Activated naive CD4-positive, alpha-beta T cell treated with anti-CD3 and anti-CD28 coated beads for 36 hours (primary cell): ENCODE measurements around the gene LYSET. TPM values are rescaled to one million over a fixed set of nuclear protein-coding genes. Genes with fewer than 3 reads are reported as not detected.
A peak's percentile ranks its signal among the peaks of the same experiment; 100 is the strongest.

ENCODE experiments used
- CTCF ChIA-PET: fragments of 350-600 bp; sonication (Branson Sonifier 250); formaldehyde crosslinking; loops from one replicate; lab custom pipeline; 2021; ENCODE audit warnings: antibody characterized with exemption; lab: Charles Lee
- DNase-seq: peaks from one replicate; pipeline ENCODE4 v3.0.0-alpha.2; 2020
- H3K27ac Mint-ChIP-seq: one replicate; pipeline ENCODE4 v1.8.0; 2021; ENCODE audit warnings: mild to moderate bottlenecking, mixed read lengths
- H3K27me3 Mint-ChIP-seq: one replicate; pipeline ENCODE4 v1.8.0; 2021; ENCODE audit warnings: low read depth, mixed read lengths
- H3K36me3 Mint-ChIP-seq: one replicate; pipeline ENCODE4 v1.8.0; 2021; ENCODE audit warnings: low read depth, mixed read lengths
- H3K4me1 Mint-ChIP-seq: one replicate; pipeline ENCODE4 v1.8.0; 2021; ENCODE audit warnings: low read depth, mixed read lengths
- H3K4me3 Mint-ChIP-seq: one replicate; pipeline ENCODE4 v1.8.0; 2021; ENCODE audit warnings: mild to moderate bottlenecking, moderate library complexity, mixed read lengths
- H3K9me3 Mint-ChIP-seq: one replicate; pipeline ENCODE4 v1.8.0; 2021; ENCODE audit warnings: mixed read lengths
- intact Hi-C: fragments of 100-400 bp; cut with micrococcal nuclease; formaldehyde crosslinking; loops from one replicate; pipeline ENCODE4 v1.15.1; 2023
- total RNA-seq, 2 experiments: library from RNA; stranded (reverse); gene quantifications; one replicate each; pipeline ENCODE4 v1.2.3, GENCODE V29; 2021

Gene LYSET
- total RNA-seq, 2 experiments from 2014 or later = 11.4 to 11.6 TPM

DNA sequence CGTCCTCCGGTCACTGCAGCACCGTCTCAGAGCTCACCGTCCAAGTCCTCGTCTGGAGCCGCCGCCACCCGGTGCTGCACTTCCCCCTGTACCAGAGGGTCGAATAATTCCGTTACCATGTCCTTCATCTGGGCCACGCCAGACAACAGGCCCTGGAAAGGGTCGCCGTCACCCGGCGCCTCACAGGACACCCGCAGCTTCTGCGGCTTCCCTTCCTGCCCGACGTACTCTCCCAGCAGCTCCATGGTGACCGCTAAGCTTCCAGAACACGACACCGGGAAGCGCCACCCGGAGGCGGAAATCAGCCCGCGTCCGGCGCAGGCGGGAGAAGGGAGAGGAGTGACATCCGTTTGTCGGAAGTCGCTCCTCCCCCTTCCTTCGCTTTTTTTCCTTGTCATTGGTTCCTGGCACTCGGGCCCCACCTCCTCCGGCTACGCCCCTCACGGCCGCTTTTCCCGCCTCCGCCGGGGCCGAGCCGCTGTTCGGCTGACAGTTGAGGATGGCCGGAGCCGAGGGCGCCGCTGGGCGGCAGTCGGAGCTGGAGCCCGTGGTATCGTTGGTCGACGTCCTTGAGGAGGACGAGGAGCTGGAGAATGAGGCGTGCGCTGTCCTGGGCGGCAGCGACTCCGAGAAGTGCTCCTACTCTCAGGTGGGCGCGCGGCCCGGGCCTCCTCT is 21.8 kb downstream of the LYSET start, which contains the start of the genes GON7 and UBR7:
Gene GON7, minus strand, starts transcription at position 273 of the 675 bp plus-strand sequence. Its CDS starts 28 bp downstream, at position 245.
Gene UBR7, plus strand, starts transcription at position 464 of the 675 bp plus-strand sequence. Its CDS starts 36 bp downstream, at position 500.
- peaks cover 32% of the 10 kb centered on the region for H3K4me1 Mint-ChIP-seq
- peak; percentile 95 for DNase-seq
- intact Hi-C loops = loop anchor here (1.0 to 5.0 kb wide), 5 partner anchors 23 to 755 kb away; partner anchors contain the start of genes BTBD7, GOLGA5 and MOAP1
- peaks cover 14% of the 10 kb centered on the region for H3K36me3 Mint-ChIP-seq
- no peaks in the 10 kb centered on the region for H3K27me3 Mint-ChIP-seq
- peak within 1 kb of the TSS; percentile 92 for H3K4me3 Mint-ChIP-seq
- peak within 1 kb of the TSS; percentile 83 for H3K27ac Mint-ChIP-seq
- no peaks in the 10 kb centered on the region for H3K9me3 Mint-ChIP-seq
- CTCF ChIA-PET = interaction anchor here (1.0 to 2.1 kb wide), 6 partner anchors 22 to 124 kb away, joined by 3 to 6 read pairs (median 4); partner anchors contain the start of genes LYSET and MOAP1

GRCh38 chr14:93207468-93208308 is 22.6 kb downstream of the LYSET start:
- H3K27me3 Mint-ChIP-seq = no peaks in the 10 kb centered on the region
- intact Hi-C loops = loop anchor here (1.0 to 5.0 kb wide), 5 partner anchors 23 to 755 kb away; partner anchors contain the start of genes BTBD7, GOLGA5 and MOAP1
- peak overlapping the region; percentile 79 for H3K27ac Mint-ChIP-seq
- H3K4me1 Mint-ChIP-seq = peaks cover 29% of the 10 kb centered on the region
- H3K4me3 Mint-ChIP-seq = peak overlapping the region; percentile 92
- H3K36me3 Mint-ChIP-seq = peaks cover 18% of the 10 kb centered on the region
- DNase-seq = peak; percentile 55
- no peaks in the 10 kb centered on the region for H3K9me3 Mint-ChIP-seq
- CTCF ChIA-PET = interaction anchor here (1.0 to 2.2 kb wide), 7 partner anchors 11 to 124 kb away, joined by 3 to 6 read pairs (median 4); partner anchors contain the start of genes LYSET and MOAP1

GRCh38 chr14:93212432-93212831 is 27.3 kb downstream of the LYSET start:
- H3K27ac Mint-ChIP-seq = no peak overlapping the region
- H3K36me3 Mint-ChIP-seq = peaks cover 30% of the 10 kb centered on the region
- intact Hi-C loops = no loop called here

GRCh38 chr14:93214598-93214997 is 29.5 kb downstream of the LYSET start:
- Mint-ChIP-seq H3K9me3 (no peaks in the 10 kb centered on the region), H3K27me3 (no peaks in the 10 kb centered on the region), H3K4me3 (no peak overlapping the region), H3K4me1 (peaks cover under 1% of the 10 kb centered on the region), H3K36me3 (peaks cover 33% of the 10 kb centered on the region), H3K27ac (no peak overlapping the region)
- CTCF ChIA-PET = no interaction called here
- no peak for DNase-seq
- intact Hi-C loops = no loop called here

More at GRCh38 chr14:93212432-93212831, 27.3 kb downstream of the LYSET start:
- no peaks in the 10 kb centered on the region for H3K9me3 Mint-ChIP-seq
- no peak for DNase-seq
- CTCF ChIA-PET = no interaction called here
- no peaks in the 10 kb centered on the region for H3K27me3 Mint-ChIP-seq
- no peak overlapping the region for H3K4me3 Mint-ChIP-seq
- H3K4me1 Mint-ChIP-seq = peaks cover 13% of the 10 kb centered on the region

- Mint-ChIP-seq H3K27ac (no peak overlapping the region), H3K9me3 (no peaks in the 10 kb centered on the region), H3K36me3 (peaks cover 40% of the 10 kb centered on the region), H3K27me3 (no peaks in the 10 kb centered on the region), H3K4me1 (no peaks in the 10 kb centered on the region), H3K4me3 (no peak overlapping the region)
- DNase-seq = peak; percentile 58
- intact Hi-C loops = loop anchor here (1.0 kb wide), 3 partner anchors 80 to 267 kb away; no protein-coding TSS in a partner anchor
- CTCF ChIA-PET = interaction anchor here (0.6 to 1.0 kb wide), 6 partner anchors 10 to 503 kb away, joined by 3 to 11 read pairs (median 4); no protein-coding TSS in a partner anchor
Observed at GRCh38 chr14:93219103-93219726, 34.1 kb downstream of the LYSET start.

DNA sequence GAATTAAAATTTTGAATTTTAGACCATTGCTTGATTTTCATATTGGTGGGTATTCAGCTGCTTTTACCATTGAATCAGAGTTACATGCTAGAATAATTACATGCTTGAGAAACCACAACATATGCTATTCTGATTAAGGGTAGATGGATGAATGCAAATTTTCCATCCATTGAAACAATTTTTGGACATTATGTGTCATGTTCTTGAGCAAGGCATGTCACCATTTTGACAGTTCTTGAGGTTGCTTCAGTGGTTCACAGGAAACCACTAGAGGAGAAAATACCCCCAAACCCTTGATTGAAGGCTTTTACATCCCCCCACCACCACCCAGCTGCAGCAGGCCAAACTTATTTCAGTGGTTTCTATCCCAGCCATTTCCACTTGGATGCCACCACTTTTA is 35.4 kb downstream of the LYSET start:
- no peak for DNase-seq
- no peaks in the 10 kb centered on the region for H3K27me3 Mint-ChIP-seq
- CTCF ChIA-PET = interaction anchor here (1.1 kb wide), 1 partner anchor 107 kb away, joined by 3 read pairs; no protein-coding TSS in a partner anchor

DNA sequence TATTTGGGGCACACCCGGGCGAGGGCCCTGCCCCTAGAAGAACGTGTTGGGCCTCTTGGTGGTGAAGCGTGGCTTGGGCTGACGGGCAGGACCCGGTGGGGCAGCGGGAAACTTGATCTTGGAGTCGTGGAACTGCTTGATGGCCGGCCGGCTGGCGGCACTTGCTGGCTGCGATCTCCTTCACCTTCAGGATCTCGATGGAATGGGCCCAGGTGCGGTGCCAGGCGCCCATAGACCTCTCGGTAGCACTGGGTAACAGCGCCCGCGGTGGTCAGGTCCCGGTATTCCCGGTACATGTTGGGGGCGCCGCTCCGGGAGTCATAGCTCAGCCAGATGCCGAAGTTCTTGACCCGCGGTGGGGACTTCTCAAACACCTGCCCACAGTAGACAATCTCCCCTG is 38.4 kb downstream of the LYSET start:
- intact Hi-C loops = no loop called here
- CTCF ChIA-PET = no interaction called here
- Mint-ChIP-seq H3K36me3 (peaks cover 54% of the 10 kb centered on the region), H3K4me3 (no peak overlapping the region), H3K4me1 (no peaks in the 10 kb centered on the region), H3K27ac (no peak overlapping the region), H3K27me3 (no peaks in the 10 kb centered on the region), H3K9me3 (no peaks in the 10 kb centered on the region)
- DNase-seq = no peak

More for the DNA sequence above, 35.4 kb downstream of the LYSET start:
- no peaks in the 10 kb centered on the region for H3K4me1 Mint-ChIP-seq
- intact Hi-C loops = no loop called here
- no peak overlapping the region for H3K27ac Mint-ChIP-seq
- H3K9me3 Mint-ChIP-seq = no peaks in the 10 kb centered on the region
- H3K36me3 Mint-ChIP-seq = peaks cover 44% of the 10 kb centered on the region
- H3K4me3 Mint-ChIP-seq = no peak overlapping the region

DNA sequence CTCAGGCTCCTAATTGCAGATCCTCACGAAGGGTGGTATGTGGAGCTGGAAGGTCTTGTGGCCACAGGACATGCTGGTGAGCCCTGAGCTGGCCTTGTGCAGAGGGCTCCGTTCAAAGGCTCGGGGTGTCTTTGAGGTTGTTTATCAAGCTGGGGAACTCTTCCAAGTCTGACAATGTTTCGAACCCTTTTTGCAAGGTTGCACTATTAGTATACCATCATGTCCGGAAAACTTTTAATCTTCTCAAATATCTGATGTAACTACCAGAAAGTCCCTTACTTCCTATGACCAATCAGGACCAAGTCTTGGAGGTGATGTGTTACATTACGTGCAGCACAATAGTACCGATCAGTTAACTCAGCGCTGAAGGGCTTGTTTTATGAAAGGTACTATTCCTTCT is 43.4 kb downstream of the LYSET start:
- H3K27me3 Mint-ChIP-seq = peaks cover 4% of the 10 kb centered on the region
- peaks cover 37% of the 10 kb centered on the region for H3K36me3 Mint-ChIP-seq
- peaks cover 15% of the 10 kb centered on the region for H3K4me1 Mint-ChIP-seq
- no peaks in the 10 kb centered on the region for H3K9me3 Mint-ChIP-seq
- CTCF ChIA-PET = no interaction called here
- H3K4me3 Mint-ChIP-seq = no peak overlapping the region
- no peak overlapping the region for H3K27ac Mint-ChIP-seq
- intact Hi-C loops = no loop called here
- DNase-seq = no peak

- intact Hi-C loops = loop anchor here (10.0 kb wide), 1 partner anchor 104 kb away; the partner anchor contains the start of gene BTBD7
- H3K27me3 Mint-ChIP-seq = peaks cover 9% of the 10 kb centered on the region
- H3K27ac Mint-ChIP-seq = no peak overlapping the region
- no peak for DNase-seq
- peaks cover 15% of the 10 kb centered on the region for H3K4me1 Mint-ChIP-seq
- CTCF ChIA-PET = interaction anchor here (1.2 kb wide), 1 partner anchor 23 kb away, joined by 3 read pairs; the partner anchor contains the start of genes GON7 and UBR7
- peaks cover 22% of the 10 kb centered on the region for H3K36me3 Mint-ChIP-seq
- peak overlapping the region; percentile 67 for H3K4me3 Mint-ChIP-seq
- H3K9me3 Mint-ChIP-seq = no peaks in the 10 kb centered on the region
Observed at GRCh38 chr14:93230539-93230938, 45.4 kb downstream of the LYSET start.

GRCh38 chr14:93231129-93231979 is 46.2 kb downstream of the LYSET start:
- Mint-ChIP-seq H3K27me3 (peaks cover 9% of the 10 kb centered on the region), H3K4me3 (peak overlapping the region; percentile 67), H3K36me3 (peaks cover 16% of the 10 kb centered on the region), H3K27ac (no peak overlapping the region), H3K4me1 (peaks cover 15% of the 10 kb centered on the region), H3K9me3 (no peaks in the 10 kb centered on the region)
- CTCF ChIA-PET = interaction anchor here (1.2 kb wide), 1 partner anchor 24 kb away, joined by 3 read pairs; the partner anchor contains the start of genes GON7 and UBR7
- intact Hi-C loops = loop anchor here (10.0 kb wide), 1 partner anchor 103 kb away; the partner anchor contains the start of gene BTBD7
- DNase-seq = no peak

DNA sequence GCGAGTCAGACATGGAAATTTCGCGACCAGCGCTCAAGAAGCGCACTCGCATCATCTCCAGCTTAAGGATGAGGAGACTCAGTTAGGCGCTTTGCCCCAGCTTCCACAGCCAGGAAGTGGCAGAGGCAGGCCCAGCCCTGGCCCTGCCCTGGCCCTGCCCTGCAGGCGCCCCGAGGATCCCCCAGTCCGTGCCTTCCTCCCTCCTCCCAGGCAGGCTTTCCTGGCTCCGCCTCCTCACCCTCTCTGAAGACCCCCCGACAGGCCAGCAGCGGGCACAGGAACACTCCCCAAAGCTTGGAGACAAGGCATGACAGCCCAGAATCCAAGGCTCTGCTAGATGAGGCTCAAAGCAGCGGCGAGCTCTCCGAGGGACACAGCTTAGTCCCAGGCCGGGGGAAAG is 47.0 kb downstream of the LYSET start:
- Mint-ChIP-seq H3K27me3 (peaks cover 9% of the 10 kb centered on the region), H3K27ac (no peak overlapping the region), H3K36me3 (peaks cover 11% of the 10 kb centered on the region), H3K9me3 (no peaks in the 10 kb centered on the region), H3K4me1 (peaks cover 15% of the 10 kb centered on the region), H3K4me3 (no peak overlapping the region)
- CTCF ChIA-PET = no interaction called here
- no peak for DNase-seq
- intact Hi-C loops = loop anchor here (10.0 kb wide), 1 partner anchor 103 kb away; the partner anchor contains the start of gene BTBD7
